GM10266 (cell line): ENCODE results near the gene GRAMD2B.

ENCODE experiments used
- DNase-seq: peaks from one replicate; pipeline ENCODE4 v3.0.0; 2012; ENCODE audit errors: extremely low spot score
- TF ChIP-seq, protein P1 (sequence below): IDR thresholded peaks from 2 replicates; pipeline ENCODE4 v1.5.1; 2012; ENCODE audit warnings: mild to moderate bottlenecking, low read depth; ENCODE audit not compliant: control insufficient read depth, insufficient read depth; ENCODE audit errors: missing control alignments

Gene GRAMD2B

DNA sequence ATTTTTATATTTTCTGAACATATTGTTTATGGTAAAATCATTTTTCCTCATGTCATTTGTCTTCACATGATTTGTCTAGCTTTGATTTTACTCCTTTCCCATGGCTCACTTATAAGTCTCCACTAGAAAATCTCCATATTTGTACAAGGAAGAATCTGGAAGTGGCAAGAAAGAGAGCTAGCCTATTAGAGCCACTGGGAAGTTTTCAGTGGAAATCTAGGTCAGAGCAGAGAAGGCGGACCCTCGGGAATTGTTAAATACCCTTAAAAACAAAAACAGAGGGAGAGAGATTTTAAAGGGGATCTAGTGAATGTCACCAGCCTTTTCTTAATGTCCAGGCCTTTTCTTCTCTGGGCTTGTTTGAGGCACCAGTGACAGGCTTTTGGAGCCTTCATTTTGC lies 56.6 kb downstream of the GRAMD2B start:
- no peak for DNase-seq
- TF ChIP-seq, protein P1, sequence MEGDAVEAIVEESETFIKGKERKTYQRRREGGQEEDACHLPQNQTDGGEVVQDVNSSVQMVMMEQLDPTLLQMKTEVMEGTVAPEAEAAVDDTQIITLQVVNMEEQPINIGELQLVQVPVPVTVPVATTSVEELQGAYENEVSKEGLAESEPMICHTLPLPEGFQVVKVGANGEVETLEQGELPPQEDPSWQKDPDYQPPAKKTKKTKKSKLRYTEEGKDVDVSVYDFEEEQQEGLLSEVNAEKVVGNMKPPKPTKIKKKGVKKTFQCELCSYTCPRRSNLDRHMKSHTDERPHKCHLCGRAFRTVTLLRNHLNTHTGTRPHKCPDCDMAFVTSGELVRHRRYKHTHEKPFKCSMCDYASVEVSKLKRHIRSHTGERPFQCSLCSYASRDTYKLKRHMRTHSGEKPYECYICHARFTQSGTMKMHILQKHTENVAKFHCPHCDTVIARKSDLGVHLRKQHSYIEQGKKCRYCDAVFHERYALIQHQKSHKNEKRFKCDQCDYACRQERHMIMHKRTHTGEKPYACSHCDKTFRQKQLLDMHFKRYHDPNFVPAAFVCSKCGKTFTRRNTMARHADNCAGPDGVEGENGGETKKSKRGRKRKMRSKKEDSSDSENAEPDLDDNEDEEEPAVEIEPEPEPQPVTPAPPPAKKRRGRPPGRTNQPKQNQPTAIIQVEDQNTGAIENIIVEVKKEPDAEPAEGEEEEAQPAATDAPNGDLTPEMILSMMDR, result no peak

DNA sequence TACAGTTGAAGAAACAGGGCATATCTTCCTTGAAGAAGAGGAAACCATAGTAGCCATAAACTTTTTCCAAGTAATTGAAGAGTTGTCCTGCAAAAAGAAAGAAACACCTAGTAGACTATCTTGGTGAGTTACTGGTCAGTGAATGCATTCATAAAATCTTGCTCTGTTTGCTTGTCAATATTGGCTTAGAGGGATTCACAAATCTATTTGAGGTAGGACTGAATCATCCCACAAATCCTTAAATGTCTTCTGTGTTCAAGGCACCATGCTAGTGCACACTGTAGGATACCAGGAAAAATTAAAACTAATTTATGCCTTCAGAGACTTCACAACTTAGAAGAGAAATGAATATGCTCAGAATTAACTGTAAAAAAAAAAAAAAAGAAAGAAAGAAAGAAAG lies 57.6 kb downstream of the GRAMD2B start:
- DNase-seq, result no peak
- TF ChIP-seq, protein P1, result no peak

DNA sequence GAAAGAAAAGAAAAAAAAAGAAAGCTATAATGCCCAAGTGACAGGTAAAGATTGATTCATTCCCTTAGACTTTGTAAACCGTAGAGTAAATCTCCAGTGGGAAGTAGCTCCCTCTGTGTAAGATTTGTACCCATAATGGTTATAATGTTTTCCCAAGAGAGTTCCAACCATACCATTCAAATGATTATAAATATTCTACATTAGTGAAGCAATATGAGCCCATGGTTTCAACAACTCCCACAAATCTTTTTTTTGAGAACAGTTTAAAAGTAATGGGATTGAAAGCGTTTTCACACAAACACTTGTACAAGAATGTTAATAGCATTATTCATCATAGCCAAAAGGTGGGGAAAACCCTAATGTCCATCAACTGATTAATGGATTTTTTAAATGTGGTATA lies 58.0 kb downstream of the GRAMD2B start:
- DNase-seq, result no peak
- TF ChIP-seq, protein P1, result no peak

DNA sequence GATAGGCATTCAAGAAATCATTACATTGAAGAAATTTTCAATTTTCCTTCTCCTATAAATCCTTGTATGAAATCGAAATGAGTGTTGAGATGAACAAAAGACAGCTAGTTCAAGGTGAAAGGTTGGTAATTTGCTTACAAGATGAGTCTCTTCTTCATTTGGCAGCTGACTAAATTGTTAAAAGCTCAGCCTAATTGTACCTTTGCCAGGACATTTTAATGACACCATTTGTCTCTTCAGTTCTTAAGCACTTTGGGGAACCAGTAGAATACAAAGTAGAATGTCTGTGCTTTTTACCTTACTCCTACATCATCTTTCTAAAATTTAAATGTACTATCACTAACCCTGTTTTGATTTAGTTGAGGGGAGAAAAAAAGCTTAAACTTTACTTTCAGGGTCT lies 59.4 kb downstream of the GRAMD2B start:
- TF ChIP-seq, protein P1, result no peak
- DNase-seq, result no peak

DNA sequence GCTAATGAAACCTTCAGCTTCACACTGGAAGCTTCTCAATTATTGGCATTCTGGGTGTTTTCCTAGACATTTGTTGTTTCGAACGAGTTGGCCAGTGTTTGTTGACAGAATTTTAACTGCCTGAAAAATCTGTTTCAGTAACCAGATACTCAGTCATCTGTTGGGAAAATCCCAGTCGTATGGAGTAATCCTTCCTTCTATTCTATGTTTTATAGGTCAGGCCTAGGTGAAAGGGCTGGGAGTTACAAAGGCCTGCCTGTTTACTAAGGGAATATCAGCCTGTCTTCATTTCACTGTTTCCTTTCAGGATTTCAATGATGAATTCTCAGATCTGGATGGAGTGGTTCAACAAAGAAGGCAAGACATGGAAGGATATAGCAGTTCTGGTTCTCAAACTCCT lies 59.9 kb downstream of the GRAMD2B start:
- DNase-seq, result no peak
- TF ChIP-seq, protein P1, result no peak

DNA sequence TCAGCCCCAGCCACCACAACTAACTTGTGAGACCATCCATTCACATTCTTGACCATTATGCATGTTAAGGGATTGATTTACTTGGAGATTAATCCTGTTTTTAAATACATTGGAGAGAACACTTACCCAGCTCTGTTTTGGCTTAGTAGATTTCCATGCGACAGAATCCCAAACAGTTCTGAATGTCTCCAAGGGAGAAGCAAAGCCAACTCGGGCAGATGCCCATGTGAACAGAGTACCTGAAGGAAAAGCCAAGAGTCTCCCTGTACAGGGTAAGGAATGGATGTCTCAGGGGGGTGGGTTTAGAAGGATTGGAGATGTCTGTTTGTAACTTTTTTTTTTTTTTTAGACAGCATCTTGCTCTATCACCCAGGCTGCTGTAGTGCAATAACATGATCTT lies 61.0 kb downstream of the GRAMD2B start:
- no peak for DNase-seq
- TF ChIP-seq, protein P1, result no peak

DNA sequence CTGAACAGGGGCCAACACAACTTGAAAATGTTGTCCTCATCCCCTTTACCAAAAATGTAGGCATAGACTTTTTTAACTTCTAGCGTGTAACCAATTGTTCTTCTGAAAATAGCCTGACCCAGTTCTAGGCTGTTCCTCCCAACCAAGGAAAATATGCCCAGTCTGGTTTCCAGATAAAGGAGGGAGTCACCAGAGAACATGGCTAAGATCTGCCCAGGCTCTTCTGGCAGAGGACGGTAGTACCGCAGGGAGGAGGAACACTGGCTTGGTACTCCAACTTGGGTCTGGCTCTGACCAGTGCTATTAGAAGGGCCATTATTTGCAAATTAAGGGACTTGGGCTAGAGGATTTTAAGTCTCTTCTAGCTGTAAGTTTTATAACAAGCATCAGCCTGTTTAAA lies 63.1 kb downstream of the GRAMD2B start:
- TF ChIP-seq, protein P1, result no peak
- no peak for DNase-seq
